ENCODE data around the gene KIAA0753.
A peak's percentile ranks its signal among the peaks of the same experiment; 100 is the strongest.
"Not testable (repeated sequence)": the region's sequence is repeated elsewhere in the genome, so short reads cannot be mapped to it uniquely, and the experiment has no call there.

The KIAA0753 gene

GRCh38 chr17:6596081-6596480 lies 44.4 kb downstream of the KIAA0753 start:
- no peak for DNase-seq

- not testable (repeated sequence) for DNase-seq
Measured at GRCh38 chr17:6593371-6593770, 47.1 kb downstream of the KIAA0753 start.

GRCh38 chr17:6592173-6592572 lies 48.3 kb downstream of the KIAA0753 start:
- DNase-seq, result no peak

- no peak for DNase-seq
Measured at GRCh38 chr17:6591599-6592158, 48.8 kb downstream of the KIAA0753 start.

- DNase-seq, result no peak
Measured at GRCh38 chr17:6589266-6589946, 51.1 kb downstream of the KIAA0753 start.

- DNase-seq, result no peak
Measured at GRCh38 chr17:6588165-6588564, 52.3 kb downstream of the KIAA0753 start.

GRCh38 chr17:6587310-6587709 lies 53.2 kb downstream of the KIAA0753 start:
- DNase-seq, result no peak

- DNase-seq, result no peak
Measured at GRCh38 chr17:6583411-6583810, 57.1 kb downstream of the KIAA0753 start.

- no peak for DNase-seq
Measured at GRCh38 chr17:6580625-6581024, 59.9 kb downstream of the KIAA0753 start.

GRCh38 chr17:6578491-6578890 lies 62.0 kb downstream of the KIAA0753 start:
- no peak for DNase-seq

GRCh38 chr17:6577686-6578263 lies 62.7 kb downstream of the KIAA0753 start:
- DNase-seq, result no peak

- DNase-seq, result no peak
Measured at GRCh38 chr17:6576038-6576785, 64.3 kb downstream of the KIAA0753 start.

- no peak for DNase-seq
Measured at GRCh38 chr17:6575596-6575988, 64.9 kb downstream of the KIAA0753 start.

GRCh38 chr17:6574687-6575595 lies 65.6 kb downstream of the KIAA0753 start:
- DNase-seq, result peak; percentile 64

GRCh38 chr17:6573982-6574686 lies 66.4 kb downstream of the KIAA0753 start:
- no peak for DNase-seq

- DNase-seq, result not testable (repeated sequence)
Measured at GRCh38 chr17:6573495-6573894, 67.0 kb downstream of the KIAA0753 start.

GRCh38 chr17:6572972-6573370 lies 67.5 kb downstream of the KIAA0753 start:
- no peak for DNase-seq

- no peak for DNase-seq
Measured at GRCh38 chr17:6571452-6571781, 69.1 kb downstream of the KIAA0753 start.

GRCh38 chr17:6570731-6571451 lies 69.6 kb downstream of the KIAA0753 start:
- no peak for DNase-seq

GRCh38 chr17:6569370-6570285 lies 70.9 kb downstream of the KIAA0753 start:
- DNase-seq, result no peak

Data from hematopoietic multipotent progenitor cell treated with erythropoietin and hydrocortisone succinate and interleukin-3 and kit ligand, for 6 days (in vitro differentiated cells).